OCI-LY7 (cell line): Measurements from ENCODE around the gene PKD1L1. TPM values are rescaled to one million over a fixed set of nuclear protein-coding genes. Genes with fewer than 3 reads are reported as not detected.

Experiments used
- BruUV-seq: library from RNA; stranded (reverse); fragments of 400-500 nt; replicated peaks from 2 replicates; lab custom pipeline; 2021; lab: Mats Ljungman, UMichigan
- CTCF ChIA-PET: fragments of 300-600 bp; sonication (Branson Sonifier 250); formaldehyde crosslinking; loops from one replicate; lab custom pipeline; 2022; ENCODE audit warnings: antibody characterized with exemption; ENCODE audit not compliant: unreplicated experiment; lab: Charles Lee
- POLR2A ChIA-PET: fragments of 300-600 bp; sonication (Branson Sonifier 250); formaldehyde crosslinking; loops from one replicate; lab custom pipeline; 2022; ENCODE audit warnings: antibody characterized with exemption; lab: Charles Lee
- DNase-seq: peaks from one replicate; pipeline ENCODE4 v3.0.0-alpha.2; 2015; ENCODE audit warnings: low spot score
- H2AFZ ChIP-seq: fragments of 200-600 bp; sonication (generic), shearing (Covaris generic); 2 replicates; pipeline ENCODE4 v1.6.1; 2014; ENCODE audit warnings: mild to moderate bottlenecking, antibody characterized with exemption, low read length, moderate library complexity
- H3K27ac ChIP-seq: fragments of 200-600 bp; sonication (generic); 2 replicates; pipeline ENCODE4 v1.5.1; 2014; ENCODE audit warnings: mixed run types, low read depth, mild to moderate bottlenecking, moderate library complexity, low read length, inconsistent platforms; ENCODE audit not compliant: poor library complexity, severe bottlenecking
- H3K36me3 ChIP-seq: fragments of 200-600 bp; sonication (generic); 2 replicates; pipeline ENCODE4 v1.6.1; 2014; ENCODE audit warnings: mild to moderate bottlenecking, antibody characterized with exemption, low read length, moderate library complexity, mixed read lengths; ENCODE audit not compliant: insufficient read depth
- H3K4me1 ChIP-seq: fragments of 200-600 bp; sonication (generic); 2 replicates; pipeline ENCODE4 v1.5.1; 2014; ENCODE audit warnings: mild to moderate bottlenecking, low read length; ENCODE audit not compliant: insufficient read depth, poor library complexity, severe bottlenecking
- H3K4me2 ChIP-seq: fragments of 200-600 bp; sonication (generic); 2 replicates; pipeline ENCODE4 v1.6.1; 2014; ENCODE audit warnings: mild to moderate bottlenecking, low read length
- H3K4me3 ChIP-seq: fragments of 200-600 bp; sonication (generic); 2 replicates; pipeline ENCODE4 v1.5.1; 2014; ENCODE audit warnings: mild to moderate bottlenecking, low read depth, low read length; ENCODE audit not compliant: poor library complexity, severe bottlenecking
- H3K79me2 ChIP-seq: fragments of 200-600 bp; sonication (generic); 2 replicates; pipeline ENCODE4 v1.6.1; 2016; ENCODE audit warnings: low read depth, mild to moderate bottlenecking, low read length, moderate library complexity, mixed read lengths; ENCODE audit not compliant: insufficient read depth
- H3K9me2 ChIP-seq: fragments of 200-600 bp; sonication (generic); 2 replicates; pipeline ENCODE4 v1.6.1; 2016; ENCODE audit warnings: mild to moderate bottlenecking, low read length, mixed read lengths; ENCODE audit not compliant: insufficient read depth
- H3K9me3 ChIP-seq: fragments of 200-600 bp; sonication (generic); 2 replicates; pipeline ENCODE4 v1.6.1; 2014; ENCODE audit warnings: mild to moderate bottlenecking, mixed run types, low read length, mixed read lengths
- H4K20me1 ChIP-seq: fragments of 200-600 bp; sonication (generic); 2 replicates; pipeline ENCODE4 v1.6.1; 2014; ENCODE audit warnings: mild to moderate bottlenecking, antibody characterized with exemption, low read length, moderate library complexity, mixed read lengths; ENCODE audit not compliant: insufficient read depth
- CTCF ChIP-seq: fragments of 200-600 bp; sonication (generic); conservative IDR thresholded peaks from 2 replicates; pipeline ENCODE4 v1.5.1; 2014; ENCODE audit warnings: mild to moderate bottlenecking, antibody characterized with exemption, low read length, moderate library complexity, mixed read lengths
- EZH2phosphoT487 ChIP-seq: fragments of 200-600 bp; sonication (generic); IDR thresholded peaks from 2 replicates; pipeline ENCODE4 v1.6.1; 2018; ENCODE audit warnings: low read depth, borderline replicate concordance, mild to moderate bottlenecking, mixed run types, antibody characterized with exemption, low read length, moderate library complexity, mixed read lengths
- intact Hi-C: fragments of 100-400 bp; cut with micrococcal nuclease; formaldehyde crosslinking; loops from one replicate; pipeline ENCODE4 v1.10.0; 2022; ENCODE audit not compliant: unreplicated experiment
- total RNA-seq, 2 experiments: library from RNA; depleted of rRNA in 1 of 2; stranded (reverse); fragments of >200 nt in 1 of 2; shearing (Covaris generic) in 1 of 2; gene quantifications; 2 replicates each; pipeline ENCODE4 v1.2.3, GENCODE V29; 2014 to 2022

The PKD1L1 gene
- total RNA-seq, 2 experiments from 2014 or later, result 0.19 to 0.63 TPM

GRCh38 chr7:47791682-47792081, 156.6 kb downstream of the PKD1L1 start:
- no peaks in the 10 kb centered on the region for H3K36me3 ChIP-seq
- peaks cover 5% of the 10 kb centered on the region; the same call in 1 of the 2 replicates for H3K9me3 ChIP-seq
- no peak overlapping the region for H3K4me3 ChIP-seq
- TF ChIP-seq EZH2phosphoT487 (no peak), CTCF (no peak)
- intact Hi-C loops, result no loop called here
- no peak overlapping the region for H3K27ac ChIP-seq
- H3K9me2 ChIP-seq, result no peaks in the 10 kb centered on the region
- H3K79me2 ChIP-seq, result no peaks in the 10 kb centered on the region
- no peak overlapping the region for H2AFZ ChIP-seq
- BruUV-seq, result no TSS peak
- DNase-seq, result no peak
- H4K20me1 ChIP-seq, result no peaks in the 10 kb centered on the region
- ChIA-PET POLR2A (interaction anchor here (0.6 to 0.8 kb wide), 2 partner anchors 13 to 160 kb away, joined by 3 to 4 read pairs; no protein-coding TSS in a partner anchor), CTCF (no interaction called here)
- H3K4me1 ChIP-seq, result no peaks in the 10 kb centered on the region
- no peak overlapping the region for H3K4me2 ChIP-seq

GRCh38 chr7:47788083-47788482, 160.2 kb downstream of the PKD1L1 start:
- Histone ChIP-seq H3K27ac (no peak overlapping the region), H3K4me2 (no peak overlapping the region), H3K9me3 (no peaks in the 10 kb centered on the region), H4K20me1 (no peaks in the 10 kb centered on the region), H3K9me2 (no peaks in the 10 kb centered on the region), H3K4me1 (no peaks in the 10 kb centered on the region), H3K4me3 (no peak overlapping the region), H2AFZ (no peak overlapping the region), H3K79me2 (no peaks in the 10 kb centered on the region), H3K36me3 (no peaks in the 10 kb centered on the region)
- BruUV-seq, result no TSS peak
- TF ChIP-seq EZH2phosphoT487, result no peak
- no peak for TF ChIP-seq CTCF
- intact Hi-C loops, result no loop called here
- ChIA-PET CTCF (no interaction called here), POLR2A (interaction anchor here (0.6 to 1.3 kb wide), 5 partner anchors 9 to 345 kb away, joined by 3 to 4 read pairs (median 3); no protein-coding TSS in a partner anchor)
- no peak for DNase-seq

GRCh38 chr7:47787249-47788069, 160.8 kb downstream of the PKD1L1 start:
- CTCF ChIA-PET, result interaction anchor here (0.6 kb wide), 1 partner anchor 9 kb away, joined by 6 read pairs; no protein-coding TSS in a partner anchor

More at GRCh38 chr7:47787249-47788069, 160.8 kb downstream of the PKD1L1 start:
- TF ChIP-seq EZH2phosphoT487 (no peak), CTCF (no peak)
- intact Hi-C loops, result no loop called here
- POLR2A ChIA-PET, result interaction anchor here (0.6 to 1.3 kb wide), 5 partner anchors 9 to 344 kb away, joined by 3 to 4 read pairs (median 3); no protein-coding TSS in a partner anchor
- H3K9me2 ChIP-seq, result no peaks in the 10 kb centered on the region
- H2AFZ ChIP-seq, result no peak overlapping the region
- no peak overlapping the region for H3K4me3 ChIP-seq
- H3K4me1 ChIP-seq, result no peaks in the 10 kb centered on the region
- no peaks in the 10 kb centered on the region for H3K9me3 ChIP-seq
- BruUV-seq, result no TSS peak
- H3K4me2 ChIP-seq, result no peak overlapping the region
- H3K79me2 ChIP-seq, result no peaks in the 10 kb centered on the region
- H3K36me3 ChIP-seq, result no peaks in the 10 kb centered on the region
- H4K20me1 ChIP-seq, result no peaks in the 10 kb centered on the region
- DNase-seq, result no peak
- no peak overlapping the region for H3K27ac ChIP-seq
